Left lung (tissue), 10 donors: ENCODE data around the gene PTPRM. TPM values are rescaled to one million over a fixed set of nuclear protein-coding genes. Genes with fewer than 3 reads are reported as not detected.

Experiments used
- ATAC-seq: fragments of 200-7000 bp; cut with Tn5 transposase; one replicate; pipeline ENCODE4 v1.9.1; 2020; ENCODE audit warnings: moderate library complexity
- DNase-seq, 4 donors: peaks; one replicate each; pipeline ENCODE4 v3.0.0-alpha.2; 2013 to 2020
- H3K27ac ChIP-seq, 2 donors: fragments of 200-600 bp; sonication (generic) in 1 of 2; one replicate each; pipeline versions ENCODE4 v1.5.0 to v1.8.0; 2020 to 2021
- H3K27me3 ChIP-seq, 2 donors: fragments of 200-600 bp; sonication (generic) in 1 of 2; one replicate each; pipeline versions ENCODE4 v1.5.0 to v1.8.0; 2020 to 2021
- H3K36me3 ChIP-seq, 2 donors: fragments of 200-600 bp; sonication (generic) in 1 of 2; one replicate each; pipeline versions ENCODE4 v1.5.0 to v1.8.0; 2020 to 2021
- H3K4me1 ChIP-seq, 2 donors: fragments of 200-600 bp; one replicate each; pipeline ENCODE4 v1.8.0; 2021
- H3K4me3 ChIP-seq, 2 donors: fragments of 200-600 bp; sonication (generic) in 1 of 2; one replicate each; pipeline versions ENCODE4 v1.5.0 to v1.8.0; 2020 to 2021; ENCODE audit warnings: mild to moderate bottlenecking in 1 of 2
- H3K9me3 ChIP-seq, 2 donors: fragments of 200-600 bp; sonication (generic) in 1 of 2; one replicate each; pipeline versions ENCODE4 v1.5.0 to v1.8.0; 2020 to 2021
- intact Hi-C, 2 donors: fragments of 100-400 bp; cut with DNase I; formaldehyde crosslinking; loops; one replicate each; pipeline versions ENCODE4 v1.11.2 to v1.14.2; 2022
- polyA plus RNA-seq, 6 donors: library from polyadenylated mRNA; unstranded; fragments of 120-200 nt; gene quantifications; one replicate each; pipeline ENCODE4 v1.2.1, GENCODE V29; 2013; ENCODE audit not compliant: insufficient read length in 6 of 6
- total RNA-seq, 2 donors: library from RNA; stranded (reverse); fragmentation: NEBNext Ultra II Directional; extraction: Animal tissue kit (Norgen Biotek cat#: 25700); gene quantifications; one replicate each; pipeline ENCODE4 v1.2.1, GENCODE V29; 2021
- TF ChIP-seq, protein P1 (sequence below), 2 donors: fragments of 200-600 bp; sonication (generic) in 1 of 2; IDR thresholded peaks; one replicate each; pipeline versions ENCODE4 v1.5.0 to v1.8.0; 2021; ENCODE audit warnings: antibody characterized with exemption in 2 of 2
- donor health status: DM: no; HTN: yes; CAD: no.
- donor health status: DM: no; HTN: no; CAD: no.

Gene PTPRM
- total and polyA plus RNA-seq, 8 donors, result 76.4 to 99.6 (median 90.1) TPM

DNA sequence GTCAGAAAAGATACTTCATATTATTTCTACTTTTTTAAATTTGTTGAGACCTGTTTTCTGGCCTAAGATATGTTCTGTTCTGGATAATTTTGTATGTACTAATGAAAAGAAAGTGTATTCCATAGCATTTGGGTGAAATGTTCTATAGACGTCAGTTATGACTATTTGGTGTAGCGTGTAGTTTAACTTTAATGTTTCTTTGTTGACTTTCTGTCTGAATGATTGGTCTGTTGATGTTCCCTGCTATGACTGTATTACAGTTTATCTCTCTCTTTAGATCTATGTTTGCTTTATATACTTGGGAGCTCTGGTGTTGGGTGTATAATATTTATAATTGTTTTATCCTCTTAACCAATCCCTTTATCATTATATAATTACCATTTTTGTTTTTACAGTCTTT is 352.4 kb downstream of the PTPRM start:
- TF ChIP-seq, protein P1, sequence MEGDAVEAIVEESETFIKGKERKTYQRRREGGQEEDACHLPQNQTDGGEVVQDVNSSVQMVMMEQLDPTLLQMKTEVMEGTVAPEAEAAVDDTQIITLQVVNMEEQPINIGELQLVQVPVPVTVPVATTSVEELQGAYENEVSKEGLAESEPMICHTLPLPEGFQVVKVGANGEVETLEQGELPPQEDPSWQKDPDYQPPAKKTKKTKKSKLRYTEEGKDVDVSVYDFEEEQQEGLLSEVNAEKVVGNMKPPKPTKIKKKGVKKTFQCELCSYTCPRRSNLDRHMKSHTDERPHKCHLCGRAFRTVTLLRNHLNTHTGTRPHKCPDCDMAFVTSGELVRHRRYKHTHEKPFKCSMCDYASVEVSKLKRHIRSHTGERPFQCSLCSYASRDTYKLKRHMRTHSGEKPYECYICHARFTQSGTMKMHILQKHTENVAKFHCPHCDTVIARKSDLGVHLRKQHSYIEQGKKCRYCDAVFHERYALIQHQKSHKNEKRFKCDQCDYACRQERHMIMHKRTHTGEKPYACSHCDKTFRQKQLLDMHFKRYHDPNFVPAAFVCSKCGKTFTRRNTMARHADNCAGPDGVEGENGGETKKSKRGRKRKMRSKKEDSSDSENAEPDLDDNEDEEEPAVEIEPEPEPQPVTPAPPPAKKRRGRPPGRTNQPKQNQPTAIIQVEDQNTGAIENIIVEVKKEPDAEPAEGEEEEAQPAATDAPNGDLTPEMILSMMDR (IDR thresholded peaks at IDR 0.05), result no peak
- H3K9me3 ChIP-seq, result peaks cover 0 to 7% of the 10 kb centered on the region in 2 donors
- ATAC-seq, result no peak

DNA sequence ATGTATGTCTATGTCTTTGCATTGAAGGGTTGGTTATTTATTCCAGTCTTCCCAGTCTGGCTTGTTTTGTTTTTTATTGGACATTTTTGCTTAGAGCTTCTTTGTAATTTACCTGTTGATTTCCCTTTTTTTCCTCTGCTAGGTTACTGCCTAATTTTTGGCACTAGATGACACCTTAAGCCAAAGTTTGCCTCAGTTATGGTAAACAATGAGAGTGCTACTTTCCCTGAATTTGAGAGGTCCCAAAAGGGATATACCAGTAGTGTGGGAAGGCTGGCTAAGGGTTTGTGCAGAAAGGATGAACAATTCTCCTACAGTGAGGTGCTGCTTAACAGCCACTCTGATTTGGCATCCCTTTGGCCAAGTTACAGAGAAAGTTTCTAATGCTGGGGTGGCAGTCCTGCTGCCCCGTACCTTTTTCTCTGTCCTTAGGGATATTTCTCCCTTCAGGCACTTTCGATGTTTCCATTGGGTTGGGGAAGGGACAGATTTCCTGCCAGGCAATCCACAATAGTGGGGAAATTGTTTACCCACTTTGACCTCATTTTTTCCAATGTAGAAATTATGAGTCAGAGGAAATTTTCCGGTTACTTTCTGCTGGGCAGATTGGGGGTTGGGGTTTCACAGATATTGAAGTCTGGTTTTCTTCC is 354.9 kb downstream of the PTPRM start:
- intact Hi-C loops, result no loop called here
- H3K27ac ChIP-seq, result peak overlapping the region; percentile 45 to 79
- no peak overlapping the region for H3K4me3 ChIP-seq
- H3K9me3 ChIP-seq, result peaks cover 0 to 7% of the 10 kb centered on the region in 2 donors
- TF ChIP-seq, protein P1 (IDR thresholded peaks at IDR 0.05), result no peak
- DNase-seq (no peak), ATAC-seq (peak; percentile 75)
- H3K36me3 ChIP-seq, result no peaks in the 10 kb centered on the region
- H3K27me3 ChIP-seq, result no peaks in the 10 kb centered on the region
- peaks cover 0 to 12% of the 10 kb centered on the region in 2 donors for H3K4me1 ChIP-seq

More for the DNA sequence above, 352.4 kb downstream of the PTPRM start:
- H3K4me3 ChIP-seq, result no peak overlapping the region
- no peak for DNase-seq
- intact Hi-C loops, result no loop called here
- peaks cover 4 to 12% of the 10 kb centered on the region in 2 donors for H3K4me1 ChIP-seq
- no peaks in the 10 kb centered on the region for H3K27me3 ChIP-seq
- no peaks in the 10 kb centered on the region for H3K36me3 ChIP-seq
- H3K27ac ChIP-seq, result no peak overlapping the region

DNA sequence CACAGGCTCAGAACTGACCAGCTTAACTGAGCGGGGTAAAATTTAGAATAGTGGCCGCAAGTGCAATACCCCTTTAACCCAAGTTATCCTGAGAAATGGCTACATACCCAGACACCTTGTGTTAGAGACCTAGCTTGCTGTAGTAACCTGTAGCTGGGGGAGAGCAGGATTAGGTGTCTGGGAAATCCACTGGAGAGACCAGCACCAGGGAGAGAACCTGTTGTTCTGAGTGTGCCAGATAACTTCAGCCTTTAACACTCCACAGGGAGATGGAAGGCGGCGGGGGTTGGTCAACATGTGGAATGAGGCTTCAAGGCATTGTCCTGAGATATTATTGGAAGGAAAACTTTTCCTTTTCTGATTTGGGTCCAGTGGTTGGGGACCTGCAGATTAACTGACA is 356.0 kb downstream of the PTPRM start:
- Histone ChIP-seq H3K36me3 (no peaks in the 10 kb centered on the region), H3K27ac (peak overlapping the region; percentile 4 to 79), H3K27me3 (no peaks in the 10 kb centered on the region), H3K4me3 (no peak overlapping the region), H3K4me1 (peaks cover 0 to 12% of the 10 kb centered on the region in 2 donors), H3K9me3 (peaks cover 0 to 7% of the 10 kb centered on the region in 2 donors)
- DNase-seq (no peak), ATAC-seq (peak; percentile 17)
- TF ChIP-seq, protein P1 (IDR thresholded peaks at IDR 0.05), result no peak
- intact Hi-C loops, result no loop called here

DNA sequence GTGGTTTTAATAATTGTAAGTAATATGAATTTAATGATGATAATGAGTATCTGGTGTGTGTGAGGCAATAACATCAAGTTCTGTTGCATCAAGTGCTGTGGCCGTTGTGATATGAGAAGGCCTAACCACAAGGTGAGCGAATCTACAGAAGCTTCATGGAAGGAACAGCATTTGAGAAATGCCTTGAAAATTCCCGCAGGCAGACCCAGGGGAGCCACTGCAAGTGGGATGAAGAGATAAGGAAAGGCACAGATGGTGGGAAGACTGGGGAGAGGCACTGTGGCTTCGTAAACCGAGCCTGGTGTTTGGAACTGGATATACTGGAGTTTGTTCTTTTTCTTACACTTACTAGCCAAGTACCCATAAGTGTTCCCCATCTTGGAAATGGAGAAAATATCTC is 357.5 kb downstream of the PTPRM start:
- TF ChIP-seq, protein P1 (IDR thresholded peaks at IDR 0.05), result no peak
- Histone ChIP-seq H3K4me3 (no peak overlapping the region), H3K27ac (no peak overlapping the region), H3K36me3 (no peaks in the 10 kb centered on the region), H3K4me1 (peaks cover 0 to 12% of the 10 kb centered on the region in 2 donors), H3K9me3 (peaks cover 0 to 7% of the 10 kb centered on the region in 2 donors), H3K27me3 (no peaks in the 10 kb centered on the region)
- ATAC-seq (no peak), DNase-seq (no peak)
- intact Hi-C loops, result no loop called here

DNA sequence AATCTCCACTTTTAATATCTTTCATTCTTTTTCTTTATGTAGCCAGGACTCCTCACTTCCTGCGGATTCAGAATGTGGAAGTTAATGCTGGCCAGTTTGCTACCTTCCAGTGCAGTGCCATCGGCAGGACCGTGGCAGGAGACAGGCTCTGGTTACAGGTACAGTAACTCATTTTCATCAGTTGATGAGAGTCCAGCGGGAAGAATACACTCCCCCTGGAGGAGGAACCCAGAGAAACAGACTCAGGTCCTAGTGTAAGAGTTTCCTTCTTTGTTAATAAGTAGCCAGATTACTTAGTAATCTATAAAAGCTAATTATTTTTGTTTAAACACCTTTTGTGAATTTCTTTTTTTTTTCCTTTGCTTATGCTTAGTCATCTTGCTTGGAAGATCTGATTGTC is 359.4 kb downstream of the PTPRM start:
- no peak overlapping the region for H3K4me3 ChIP-seq
- TF ChIP-seq, protein P1 (IDR thresholded peaks at IDR 0.05), result no peak
- H3K27me3 ChIP-seq, result no peaks in the 10 kb centered on the region
- ATAC-seq (peak; percentile 78), DNase-seq (no peak)
- H3K4me1 ChIP-seq, result peaks cover 0 to 12% of the 10 kb centered on the region in 2 donors
- peak overlapping the region in 1 of 2 donors; percentile 34 for H3K27ac ChIP-seq
- H3K9me3 ChIP-seq, result no peaks in the 10 kb centered on the region
- H3K36me3 ChIP-seq, result no peaks in the 10 kb centered on the region
- intact Hi-C loops, result no loop called here
